HG02885 (cell line): ENCODE results near the gene MOCOS.
"Not testable (repeated sequence)": the region's sequence is repeated elsewhere in the genome, so short reads cannot be mapped to it uniquely, and the experiment has no call there.

Experiments used
- ATAC-seq: cut with Tn5 transposase; IDR thresholded peaks from one replicate; pipeline ENCODE4 v1.9.1; 2021; ENCODE audit warnings: mild to moderate bottlenecking; ENCODE audit not compliant: unreplicated experiment, poor library complexity

Gene MOCOS

GRCh38 chr18:36199691-36200295 lies 12.5 kb downstream of the MOCOS start:
- ATAC-seq: no peak

- ATAC-seq: no peak
Measured at GRCh38 chr18:36200354-36200771, 13.1 kb downstream of the MOCOS start.

GRCh38 chr18:36201765-36202164 lies 14.5 kb downstream of the MOCOS start:
- no peak for ATAC-seq

- no peak for ATAC-seq
Measured at GRCh38 chr18:36203360-36203895, 16.1 kb downstream of the MOCOS start.

- no peak for ATAC-seq
Measured at GRCh38 chr18:36205166-36205565, 17.9 kb downstream of the MOCOS start.

- no peak for ATAC-seq
Measured at GRCh38 chr18:36207303-36207702, 20.0 kb downstream of the MOCOS start.

GRCh38 chr18:36207969-36208368 lies 20.7 kb downstream of the MOCOS start:
- ATAC-seq: not testable (repeated sequence)

- no peak for ATAC-seq
Measured at GRCh38 chr18:36211612-36212065, 24.3 kb downstream of the MOCOS start.

- no peak for ATAC-seq
Measured at GRCh38 chr18:36212301-36213171, 25.2 kb downstream of the MOCOS start.

GRCh38 chr18:36214811-36215210 lies 27.5 kb downstream of the MOCOS start:
- ATAC-seq: no peak

- no peak for ATAC-seq
Measured at GRCh38 chr18:36215577-36215976, 28.3 kb downstream of the MOCOS start.

GRCh38 chr18:36217348-36217747 lies 30.1 kb downstream of the MOCOS start:
- ATAC-seq: no peak

GRCh38 chr18:36229188-36229587 lies 41.9 kb downstream of the MOCOS start:
- no peak for ATAC-seq

- not testable (repeated sequence) for ATAC-seq
Measured at GRCh38 chr18:36240510-36240909, 53.2 kb downstream of the MOCOS start.

GRCh38 chr18:36241831-36242230 lies 54.5 kb downstream of the MOCOS start:
- ATAC-seq: no peak

GRCh38 chr18:36247036-36247435 lies 59.7 kb downstream of the MOCOS start:
- ATAC-seq: no peak

- no peak for ATAC-seq
Measured at GRCh38 chr18:36249392-36249791, 62.1 kb downstream of the MOCOS start.

GRCh38 chr18:36250827-36251226 lies 63.5 kb downstream of the MOCOS start:
- no peak for ATAC-seq

- ATAC-seq: no peak
Measured at GRCh38 chr18:36255072-36255698, 67.9 kb downstream of the MOCOS start.

- no peak for ATAC-seq
Measured at GRCh38 chr18:36256094-36256493, 68.8 kb downstream of the MOCOS start.

GRCh38 chr18:36262971-36263370 lies 75.7 kb downstream of the MOCOS start:
- no peak for ATAC-seq
